HCT116 (cell line): ENCODE data around the gene MICALL2.

ENCODE experiments used
- EGR1 ChIP-seq: IDR thresholded peaks from 2 replicates; pipeline ENCODE4 v1.6.1; 2012; ENCODE audit warnings: low read depth
- EZH2 ChIP-seq: fragments of 200-600 bp; sonication (generic); IDR thresholded peaks from 2 replicates; pipeline ENCODE4 v1.6.1; 2017; ENCODE audit warnings: antibody characterized with exemption, mixed run types
- EZH2phosphoT487 ChIP-seq: fragments of 200-600 bp; IDR thresholded peaks from 2 replicates; pipeline ENCODE4 v1.6.1; 2018; ENCODE audit warnings: antibody characterized with exemption, borderline replicate concordance
- MAX ChIP-seq: IDR thresholded peaks from 2 replicates; pipeline ENCODE4 v1.6.1; 2012
- POLR2A ChIP-seq: IDR thresholded peaks from 2 replicates; pipeline ENCODE4 v1.7.0; 2011; ENCODE audit warnings: borderline replicate concordance; ENCODE audit not compliant: insufficient read depth, insufficient read length; ENCODE audit errors: extremely low read depth
- POLR2AphosphoS5 ChIP-seq: IDR thresholded peaks from 2 replicates; pipeline ENCODE4 v1.6.1; 2011; ENCODE audit warnings: mild to moderate bottlenecking, low read depth, low read length, moderate library complexity
- RAD21 ChIP-seq: IDR thresholded peaks from 2 replicates; pipeline ENCODE4 v1.6.1; 2012; ENCODE audit warnings: low read depth, mild to moderate bottlenecking
- REST ChIP-seq: IDR thresholded peaks from 2 replicates; pipeline ENCODE4 v1.6.1; 2012; ENCODE audit warnings: low read depth
- SIN3A ChIP-seq: IDR thresholded peaks from 2 replicates; pipeline ENCODE4 v1.6.1; 2012; ENCODE audit warnings: low read depth
- SP1 ChIP-seq: IDR thresholded peaks from 2 replicates; pipeline ENCODE4 v1.6.1; 2012; ENCODE audit warnings: low read depth
- YY1 ChIP-seq: IDR thresholded peaks from 2 replicates; pipeline ENCODE4 v1.6.1; 2011; ENCODE audit warnings: low read length, low read depth, moderate library complexity, mild to moderate bottlenecking; ENCODE audit not compliant: insufficient replicate concordance; ENCODE audit errors: extremely low read depth
- ZNF274 ChIP-seq: fragments of 200-500 bp; sonication (Bioruptor generic); IDR thresholded peaks from 2 replicates; pipeline ENCODE4 v1.6.1; 2014; ENCODE audit warnings: mild to moderate bottlenecking, low read depth, low read length, inconsistent platforms
- TF ChIP-seq, protein P1 (sequence below), 3 experiments: fragments of 200-600 bp in 1 of 3; sonication (generic) in 1 of 3; IDR thresholded peaks in 2 of 3; conservative IDR thresholded peaks in 1 of 3; 2 replicates each; pipeline ENCODE4 v1.5.1; 2012 to 2017; ENCODE audit warnings: low read depth in 2 of 3, low read length in 2 of 3, antibody characterized with exemption in 1 of 3, borderline replicate concordance in 1 of 3, control low read depth in 1 of 3, mild to moderate bottlenecking in 1 of 3, mixed read lengths in 1 of 3, mixed run types in 1 of 3, moderate library complexity in 1 of 3; ENCODE audit not compliant: insufficient read depth in 1 of 3

DNA sequence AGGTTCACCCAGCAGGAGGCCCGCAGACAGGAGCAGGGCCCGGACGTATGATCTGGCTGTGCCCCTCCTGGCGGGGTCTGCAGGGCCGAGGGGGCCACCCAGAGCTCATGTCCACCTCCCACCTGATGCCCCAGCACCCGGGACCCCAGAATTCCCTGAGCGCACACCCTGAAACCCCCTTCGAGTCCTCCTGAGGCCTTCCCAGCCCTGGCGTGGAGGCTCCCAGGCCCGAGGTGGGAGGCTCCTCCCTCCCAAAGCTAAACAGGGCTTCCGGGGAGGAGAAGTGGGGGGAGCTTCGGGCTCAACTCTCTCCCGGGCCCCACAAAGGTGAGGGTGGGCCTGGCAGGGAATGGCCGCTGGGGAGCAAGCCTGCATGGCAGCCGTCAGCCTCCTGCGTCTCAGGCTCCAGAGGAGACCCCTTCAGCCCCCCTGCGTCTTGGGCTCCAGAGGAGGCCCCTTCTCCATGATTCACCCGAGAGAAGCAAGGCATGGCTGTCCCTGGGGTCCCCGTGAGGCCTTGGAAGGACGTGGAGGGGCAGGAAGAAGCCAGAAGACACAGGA lies 30.2 kb downstream of the MICALL2 start:
- TF ChIP-seq POLR2AphosphoS5 = no peak
- TF ChIP-seq POLR2A = no peak
- TF ChIP-seq ZNF274 = no peak
- TF ChIP-seq YY1 = no peak
- no peak for TF ChIP-seq EZH2
- TF ChIP-seq, protein P1, sequence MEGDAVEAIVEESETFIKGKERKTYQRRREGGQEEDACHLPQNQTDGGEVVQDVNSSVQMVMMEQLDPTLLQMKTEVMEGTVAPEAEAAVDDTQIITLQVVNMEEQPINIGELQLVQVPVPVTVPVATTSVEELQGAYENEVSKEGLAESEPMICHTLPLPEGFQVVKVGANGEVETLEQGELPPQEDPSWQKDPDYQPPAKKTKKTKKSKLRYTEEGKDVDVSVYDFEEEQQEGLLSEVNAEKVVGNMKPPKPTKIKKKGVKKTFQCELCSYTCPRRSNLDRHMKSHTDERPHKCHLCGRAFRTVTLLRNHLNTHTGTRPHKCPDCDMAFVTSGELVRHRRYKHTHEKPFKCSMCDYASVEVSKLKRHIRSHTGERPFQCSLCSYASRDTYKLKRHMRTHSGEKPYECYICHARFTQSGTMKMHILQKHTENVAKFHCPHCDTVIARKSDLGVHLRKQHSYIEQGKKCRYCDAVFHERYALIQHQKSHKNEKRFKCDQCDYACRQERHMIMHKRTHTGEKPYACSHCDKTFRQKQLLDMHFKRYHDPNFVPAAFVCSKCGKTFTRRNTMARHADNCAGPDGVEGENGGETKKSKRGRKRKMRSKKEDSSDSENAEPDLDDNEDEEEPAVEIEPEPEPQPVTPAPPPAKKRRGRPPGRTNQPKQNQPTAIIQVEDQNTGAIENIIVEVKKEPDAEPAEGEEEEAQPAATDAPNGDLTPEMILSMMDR (IDR thresholded peaks at IDR 0.05 in 2 of 3, conservative IDR thresholded peaks at IDR 0.05 in 1 of 3; ENCODE audit: borderline replicate concordance in 1 of 3, insufficient read depth in 1 of 3, low read depth in 2 of 3, low read length in 2 of 3) = no peak
- TF ChIP-seq SIN3A = no peak
- TF ChIP-seq MAX = no peak
- TF ChIP-seq SP1 = no peak
- no peak for TF ChIP-seq EZH2phosphoT487
- TF ChIP-seq EGR1 = no peak
- TF ChIP-seq REST = no peak
- no peak for TF ChIP-seq RAD21
